Heart left ventricle (tissue), 13 donors: ENCODE measurements around the gene DYNC1I2.
"Not testable (repeated sequence)": the region's sequence is repeated elsewhere in the genome, so short reads cannot be mapped to it uniquely, and the experiment has no call there.

Source experiments
- POLR2A ChIP-seq, 2 donors: fragments of 450-650 bp; IDR thresholded peaks; one replicate each; pipeline ENCODE4 v1.6.1; 2017; ENCODE audit warnings: antibody characterized with exemption in 2 of 2, mild to moderate bottlenecking in 2 of 2, moderate library complexity in 2 of 2
- TF ChIP-seq, protein P1 (sequence below), 12 donors: fragments of 200-600 bp; sonication (generic) in 4 of 12; IDR thresholded peaks; one replicate each; pipeline versions ENCODE4 v1.5.0 to v1.8.0; 2018 to 2022; ENCODE audit warnings: antibody characterized with exemption in 12 of 12, mild to moderate bottlenecking in 5 of 12
- donor health status: ischemic (EF 13 %, LVEDD 7.1; RV severe dilation, severe dysfunction).
- donor health status: DM: no; HTN: yes; CAD: no.
- donor health status: DM: no; HTN: no; CAD: no.
- donor health status: ischemic (EF 25% LVEDD 6.9; RV normal size, moderate dysfunction).
- donor health status: ischemic (EF 25% LVEDD 5.7; RV mildly dilated, moderate dysfunction).
- donor health status: ischemic (EF 35%, LVEDD 5.7; RV mildly dilated, moderate dysfunction).
- donor health status: nonischemic (EF 11% LVEDD 7.7; RV severe dilation, severe dysfunction).
- donor health status: DM: yes; HTN: yes; CAD: no.
- donor health status: PGD.
- donor health status: ischemic (EF 29% LVEDD 5.4; RV normal size, mild dysfunction).
- donor health status: nonischemic (EF 23%, LVEDD 6.1; RV moderate dilation, normal function).

DNA sequence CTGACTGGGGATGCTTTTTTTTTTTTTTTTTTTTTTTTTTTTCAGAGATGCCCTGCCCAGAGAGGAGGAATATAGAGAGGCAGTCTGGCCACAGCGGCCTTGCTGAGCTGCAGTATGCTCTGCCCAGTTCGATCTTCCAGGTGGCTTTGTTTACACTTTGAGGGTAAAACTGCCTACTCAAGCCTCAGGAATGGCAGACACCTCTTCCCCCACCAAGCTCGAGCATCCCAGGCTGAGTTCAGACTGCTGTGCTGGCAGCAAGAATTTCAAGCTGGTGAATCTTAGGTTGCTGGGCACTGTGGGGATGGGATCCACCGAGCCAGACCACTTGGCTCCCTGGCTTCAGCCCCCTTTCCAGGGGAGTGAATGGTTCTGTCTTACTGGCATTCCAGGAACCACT, 73.9 kb downstream of the DYNC1I2 start:
- TF ChIP-seq, protein P1, sequence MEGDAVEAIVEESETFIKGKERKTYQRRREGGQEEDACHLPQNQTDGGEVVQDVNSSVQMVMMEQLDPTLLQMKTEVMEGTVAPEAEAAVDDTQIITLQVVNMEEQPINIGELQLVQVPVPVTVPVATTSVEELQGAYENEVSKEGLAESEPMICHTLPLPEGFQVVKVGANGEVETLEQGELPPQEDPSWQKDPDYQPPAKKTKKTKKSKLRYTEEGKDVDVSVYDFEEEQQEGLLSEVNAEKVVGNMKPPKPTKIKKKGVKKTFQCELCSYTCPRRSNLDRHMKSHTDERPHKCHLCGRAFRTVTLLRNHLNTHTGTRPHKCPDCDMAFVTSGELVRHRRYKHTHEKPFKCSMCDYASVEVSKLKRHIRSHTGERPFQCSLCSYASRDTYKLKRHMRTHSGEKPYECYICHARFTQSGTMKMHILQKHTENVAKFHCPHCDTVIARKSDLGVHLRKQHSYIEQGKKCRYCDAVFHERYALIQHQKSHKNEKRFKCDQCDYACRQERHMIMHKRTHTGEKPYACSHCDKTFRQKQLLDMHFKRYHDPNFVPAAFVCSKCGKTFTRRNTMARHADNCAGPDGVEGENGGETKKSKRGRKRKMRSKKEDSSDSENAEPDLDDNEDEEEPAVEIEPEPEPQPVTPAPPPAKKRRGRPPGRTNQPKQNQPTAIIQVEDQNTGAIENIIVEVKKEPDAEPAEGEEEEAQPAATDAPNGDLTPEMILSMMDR (IDR thresholded peaks at IDR 0.05) = not testable (repeated sequence)
- TF ChIP-seq POLR2A (IDR thresholded peaks at IDR 0.05) = not testable (repeated sequence)
